OCI-LY1 (cell line): ENCODE data around the gene DIP2A.

ENCODE experiments used
- CTCF ChIP-seq: fragments of 200-600 bp; sonication (generic), shearing (Covaris generic); IDR thresholded peaks from 2 replicates; pipeline ENCODE4 v1.5.1; 2017; ENCODE audit warnings: mild to moderate bottlenecking, antibody characterized with exemption, low read length, moderate library complexity, mixed read lengths
- EZH2 ChIP-seq: fragments of 200-600 bp; sonication (generic), shearing (Covaris generic); IDR thresholded peaks from 2 replicates; pipeline ENCODE4 v1.8.0; 2017; ENCODE audit warnings: borderline replicate concordance, mixed run types, mild to moderate bottlenecking, antibody characterized with exemption, low read length, moderate library complexity, mixed read lengths

GRCh38 chr21:46437511-46437910 lies 21.2 kb upstream of the DIP2A start:
- TF ChIP-seq CTCF (no peak), EZH2 (no peak)
